ENCODE measurements around the gene ATP6V1B1. TPM values are rescaled to one million over a fixed set of nuclear protein-coding genes. Genes with fewer than 3 reads are reported as not detected.

The ATP6V1B1 gene
- polyA plus RNA-seq, 3 donors = not detected

DNA sequence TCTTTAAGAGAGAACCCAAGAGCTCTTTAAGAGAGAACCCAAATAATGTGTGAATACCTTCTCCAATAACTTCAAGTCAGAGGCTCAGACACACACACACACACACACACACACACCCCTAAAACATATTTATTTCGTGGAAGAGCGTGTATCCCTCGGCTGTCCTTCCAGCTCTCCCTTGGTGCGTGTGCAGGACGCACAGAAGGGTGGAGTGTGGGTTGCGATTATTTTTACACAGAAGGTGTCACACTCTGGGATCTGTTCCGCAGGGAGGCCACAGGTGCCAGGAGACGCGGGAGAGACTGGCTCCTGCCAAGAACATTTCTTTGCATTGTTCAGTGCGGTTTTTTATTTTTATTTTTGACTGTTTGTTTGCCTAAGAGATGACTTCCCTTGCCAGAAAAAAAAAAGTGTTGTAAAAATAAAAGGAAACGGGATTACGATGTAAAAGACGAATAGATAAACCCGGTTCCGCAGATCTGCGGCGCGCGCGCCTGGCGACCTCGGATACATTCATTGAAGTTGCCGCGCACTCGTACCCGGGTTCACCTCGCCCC lies 47.3 kb upstream of the ATP6V1B1 start:
- H3K27me3 ChIP-seq (ENCODE audit: control insufficient read depth in 2 of 2, insufficient read depth in 2 of 2, low read length in 2 of 2) = peaks cover 90 to 100% of the 10 kb centered on the region in 2 donors

DNA sequence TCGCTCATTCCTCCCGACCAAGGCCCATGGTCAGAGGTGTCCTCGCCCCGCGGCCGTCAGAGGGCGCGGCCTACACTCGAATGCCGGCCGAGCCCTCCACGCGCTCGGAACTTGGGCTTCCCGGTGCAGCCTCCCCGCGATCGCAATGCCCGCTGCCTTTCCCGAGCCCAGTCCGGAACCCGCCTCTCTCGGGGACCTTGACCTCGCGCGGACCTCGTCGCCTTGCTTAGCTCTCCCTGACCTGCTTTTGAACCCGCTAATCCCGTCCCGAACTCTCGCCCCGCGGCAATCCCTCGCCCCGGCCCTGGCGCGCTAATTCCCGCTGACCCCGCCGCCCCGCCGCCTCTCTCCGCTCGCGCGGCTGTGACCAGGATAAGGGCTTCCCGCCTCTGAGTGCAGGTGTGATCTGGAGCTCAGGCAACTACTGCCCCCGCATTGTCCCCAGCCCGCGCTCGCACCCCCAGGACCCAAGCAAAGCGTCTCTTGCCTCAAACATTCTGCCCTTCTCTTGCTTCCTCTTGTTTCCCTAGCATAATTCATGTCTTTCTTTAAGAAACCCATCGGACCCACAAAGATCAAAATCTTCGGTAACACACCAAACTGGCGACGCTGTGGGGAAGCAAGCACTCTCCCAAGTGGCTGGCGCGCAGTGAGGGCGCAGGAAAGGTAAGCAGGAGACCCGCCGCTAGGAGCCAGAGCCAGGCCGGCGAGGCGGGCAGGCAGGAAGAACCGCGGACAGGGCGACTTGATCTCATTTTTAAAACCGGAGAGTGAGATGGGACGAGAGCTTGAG lies 46.6 kb upstream of the ATP6V1B1 start:
- Mint-ChIP-seq H3K4me3 (peak overlapping the region in 1 of 2 donors; percentile 92), H3K4me1 (peaks cover 28% of the 10 kb centered on the region), H3K36me3 (peaks cover 6 to 13% of the 10 kb centered on the region in 2 donors), H3K9me3 (peaks cover 0 to 30% (median 10%) of the 10 kb centered on the region in 7 donors), H3K27ac (no peak overlapping the region), H3K27me3 (ENCODE audit: low read depth in 3 of 3) (peaks cover 92 to 94% (median 93%) of the 10 kb centered on the region in 3 donors)
- DNase-seq = no peak
- Histone ChIP-seq H3K79me2 (ENCODE audit: insufficient read depth, low read length) (no peaks in the 10 kb centered on the region), H3K27ac (ENCODE audit: low read depth in 1 of 2, low read length in 2 of 2) (no peak overlapping the region), H3K27me3 (ENCODE audit: control insufficient read depth in 2 of 2, insufficient read depth in 2 of 2, low read length in 2 of 2) (peaks cover 88 to 100% of the 10 kb centered on the region in 2 donors), H3K9ac (ENCODE audit: insufficient read depth, low read length, poor library complexity, severe bottlenecking) (no peak overlapping the region), H4K20me1 (ENCODE audit: insufficient read depth, low read length) (no peaks in the 10 kb centered on the region), H3K4me1 (ENCODE audit: control insufficient read depth in 1 of 2, insufficient read depth in 2 of 2, low read length in 2 of 2) (peaks cover 22 to 29% of the 10 kb centered on the region in 2 donors), H3K4me2 (replicated peaks; ENCODE audit: extremely low read depth, low read length, poor library complexity, severe bottlenecking) (peak overlapping the region; percentile 34), H3K9me3 (replicated peaks in 1 of 2; ENCODE audit: control insufficient read depth in 1 of 2, insufficient read depth in 1 of 2, low read length in 2 of 2) (peaks cover 0 to 37% of the 10 kb centered on the region in 2 donors), H3K4me3 (replicated peaks in 1 of 3; ENCODE audit: low read depth in 2 of 3, low read length in 3 of 3) (peak overlapping the region in 2 of 3 experiments; percentile 6 to 13), H2AFZ (ENCODE audit: insufficient read depth, low read depth, low read length, poor library complexity, severe bottlenecking) (peak overlapping the region; percentile 17), H3K36me3 (replicated peaks in 1 of 2; ENCODE audit: control insufficient read depth in 1 of 2, insufficient read depth in 2 of 2, low read length in 2 of 2) (no peaks in the 10 kb centered on the region)
- WGBS (ENCODE audit: insufficient coverage) = 3% methylated on average over 70 of the region's 70 CpGs
- intact Hi-C loops (cut with micrococcal nuclease) = no loop called here
- TF ChIP-seq, protein P1, sequence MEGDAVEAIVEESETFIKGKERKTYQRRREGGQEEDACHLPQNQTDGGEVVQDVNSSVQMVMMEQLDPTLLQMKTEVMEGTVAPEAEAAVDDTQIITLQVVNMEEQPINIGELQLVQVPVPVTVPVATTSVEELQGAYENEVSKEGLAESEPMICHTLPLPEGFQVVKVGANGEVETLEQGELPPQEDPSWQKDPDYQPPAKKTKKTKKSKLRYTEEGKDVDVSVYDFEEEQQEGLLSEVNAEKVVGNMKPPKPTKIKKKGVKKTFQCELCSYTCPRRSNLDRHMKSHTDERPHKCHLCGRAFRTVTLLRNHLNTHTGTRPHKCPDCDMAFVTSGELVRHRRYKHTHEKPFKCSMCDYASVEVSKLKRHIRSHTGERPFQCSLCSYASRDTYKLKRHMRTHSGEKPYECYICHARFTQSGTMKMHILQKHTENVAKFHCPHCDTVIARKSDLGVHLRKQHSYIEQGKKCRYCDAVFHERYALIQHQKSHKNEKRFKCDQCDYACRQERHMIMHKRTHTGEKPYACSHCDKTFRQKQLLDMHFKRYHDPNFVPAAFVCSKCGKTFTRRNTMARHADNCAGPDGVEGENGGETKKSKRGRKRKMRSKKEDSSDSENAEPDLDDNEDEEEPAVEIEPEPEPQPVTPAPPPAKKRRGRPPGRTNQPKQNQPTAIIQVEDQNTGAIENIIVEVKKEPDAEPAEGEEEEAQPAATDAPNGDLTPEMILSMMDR (IDR thresholded peaks at IDR 0.05) = no peak

More for the DNA sequence above, 47.3 kb upstream of the ATP6V1B1 start:
- H3K9me3 Mint-ChIP-seq = peaks cover 0 to 30% (median 10%) of the 10 kb centered on the region in 7 donors
- no peak overlapping the region for H3K9ac ChIP-seq (ENCODE audit: insufficient read depth, low read length, poor library complexity, severe bottlenecking)
- H3K27ac ChIP-seq (ENCODE audit: low read depth in 1 of 2, low read length in 2 of 2) = no peak overlapping the region
- peaks cover 28% of the 10 kb centered on the region for H3K4me1 Mint-ChIP-seq
- peaks cover 0 to 39% of the 10 kb centered on the region in 2 donors for H3K9me3 ChIP-seq (replicated peaks in 1 of 2; ENCODE audit: control insufficient read depth in 1 of 2, insufficient read depth in 1 of 2, low read length in 2 of 2)
- 4% methylated on average over 19 of the region's 27 CpGs for WGBS (ENCODE audit: insufficient coverage)
- no peak for DNase-seq
- TF ChIP-seq, protein P1 (IDR thresholded peaks at IDR 0.05) = no peak
- H4K20me1 ChIP-seq (ENCODE audit: insufficient read depth, low read length) = no peaks in the 10 kb centered on the region
- no peaks in the 10 kb centered on the region for H3K79me2 ChIP-seq (ENCODE audit: insufficient read depth, low read length)
- no peak overlapping the region for H3K27ac Mint-ChIP-seq
- no peaks in the 10 kb centered on the region for H3K36me3 ChIP-seq (replicated peaks in 1 of 2; ENCODE audit: control insufficient read depth in 1 of 2, insufficient read depth in 2 of 2, low read length in 2 of 2)
- peak overlapping the region in 2 of 3 experiments; percentile 6 to 13 for H3K4me3 ChIP-seq (replicated peaks in 1 of 3; ENCODE audit: low read depth in 2 of 3, low read length in 3 of 3)
- intact Hi-C loops (cut with micrococcal nuclease) = no loop called here
- H3K27me3 Mint-ChIP-seq (ENCODE audit: low read depth in 3 of 3) = peaks cover 91 to 93% (median 92%) of the 10 kb centered on the region in 3 donors
- no peak overlapping the region for H2AFZ ChIP-seq (ENCODE audit: insufficient read depth, low read depth, low read length, poor library complexity, severe bottlenecking)
- H3K4me2 ChIP-seq (replicated peaks; ENCODE audit: extremely low read depth, low read length, poor library complexity, severe bottlenecking) = peak overlapping the region; percentile 34
- H3K4me1 ChIP-seq (ENCODE audit: control insufficient read depth in 1 of 2, insufficient read depth in 2 of 2, low read length in 2 of 2) = peaks cover 22 to 29% of the 10 kb centered on the region in 2 donors
- peak overlapping the region in 1 of 2 donors; percentile 92 for H3K4me3 Mint-ChIP-seq
- peaks cover 6 to 13% of the 10 kb centered on the region in 2 donors for H3K36me3 Mint-ChIP-seq
